Right ventricle myocardium superior (tissue), 1 donor: ENCODE data around the gene PMM2. TPM values are rescaled to one million over a fixed set of nuclear protein-coding genes. Genes with fewer than 3 reads are reported as not detected.
"Not testable (repeated sequence)": the region's sequence is repeated elsewhere in the genome, so short reads cannot be mapped to it uniquely, and the experiment has no call there.

ENCODE experiments used
- ATAC-seq: fragments of 200-7000 bp; cut with Tn5 transposase; one replicate; pipeline ENCODE4 v1.9.1; 2020; ENCODE audit warnings: mild to moderate bottlenecking; ENCODE audit not compliant: poor library complexity
- DNase-seq: peaks from one replicate; pipeline ENCODE4 v3.0.0-alpha.2; 2020
- intact Hi-C: fragments of 100-400 bp; cut with DNase I; formaldehyde crosslinking; loops from one replicate; pipeline ENCODE4 v1.11.2; 2022
- total RNA-seq: library from RNA; stranded (reverse); fragmentation: NEBNext Ultra II Directional; extraction: Animal tissue kit (Norgen Biotek cat#: 25700); gene quantifications from one replicate; pipeline ENCODE4 v1.2.1, GENCODE V29; 2021
- donor health status: DM: no; HTN: yes; CAD: no; lungs with severe emphysema.

The PMM2 gene
- total RNA-seq, 1 donor from 2014 or later, result 14.9 TPM

- DNase-seq (no peak), ATAC-seq (no peak)
- intact Hi-C loops, result no loop called here
These were observed 75.6 kb downstream of the PMM2 start for GRCh38 chr16:8872967-8873865.

GRCh38 chr16:8873866-8874195 lies 76.2 kb downstream of the PMM2 start:
- intact Hi-C loops, DNase-seq, ATAC-seq: not testable (repeated sequence)

GRCh38 chr16:8874388-8874787 lies 76.7 kb downstream of the PMM2 start:
- ATAC-seq (no peak), DNase-seq (no peak)
- intact Hi-C loops, result no loop called here

- DNase-seq, intact Hi-C loops, ATAC-seq: not testable (repeated sequence)
These were observed 77.7 kb downstream of the PMM2 start for GRCh38 chr16:8875317-8875716.

GRCh38 chr16:8877894-8878522 lies 80.4 kb downstream of the PMM2 start:
- no peak for ATAC-seq
- intact Hi-C loops, result no loop called here
- no peak for DNase-seq

- DNase-seq (peak; percentile 11), ATAC-seq (no peak)
- intact Hi-C loops, result no loop called here
These were observed 80.9 kb downstream of the PMM2 start for GRCh38 chr16:8878523-8878911.

- intact Hi-C loops, result loop anchor here (5.0 kb wide), 1 partner anchor 314 kb away; no protein-coding TSS in a partner anchor
- ATAC-seq (no peak), DNase-seq (peak; percentile 2)
These were observed 83.3 kb downstream of the PMM2 start for GRCh38 chr16:8880839-8881510.

- ATAC-seq (no peak), DNase-seq (no peak)
- intact Hi-C loops, result loop anchor here (5.0 kb wide), 1 partner anchor 315 kb away; no protein-coding TSS in a partner anchor
These were observed 84.5 kb downstream of the PMM2 start, which contains the start of gene LITAFD for GRCh38 chr16:8882041-8882617. Gene LITAFD, plus strand, starts transcription at chr16:8882351. Its CDS starts 2,005 bp downstream, at chr16:8884356.

GRCh38 chr16:8882725-8883377 lies 85.2 kb downstream of the PMM2 start:
- intact Hi-C loops, result loop anchor here (5.0 kb wide), 1 partner anchor 316 kb away; no protein-coding TSS in a partner anchor
- DNase-seq (no peak), ATAC-seq (no peak)

GRCh38 chr16:8885674-8886592 lies 88.3 kb downstream of the PMM2 start:
- DNase-seq (no peak), ATAC-seq (peak; percentile 16)
- intact Hi-C loops, result no loop called here

GRCh38 chr16:8886593-8887430 lies 89.2 kb downstream of the PMM2 start:
- intact Hi-C loops, result no loop called here
- no peak for ATAC-seq
- DNase-seq, result no peak

GRCh38 chr16:8887431-8887765 lies 89.8 kb downstream of the PMM2 start:
- DNase-seq (no peak), ATAC-seq (no peak)
- intact Hi-C loops, result no loop called here

- intact Hi-C loops, result no loop called here
- ATAC-seq, result peak; percentile 86
- peak; percentile 91 for DNase-seq
These were observed 90.4 kb downstream of the PMM2 start for GRCh38 chr16:8887952-8888560.

- DNase-seq, result no peak
- intact Hi-C loops, result no loop called here
These were observed 91.6 kb downstream of the PMM2 start for GRCh38 chr16:8888951-8889892.

GRCh38 chr16:8889893-8890548 lies 92.4 kb downstream of the PMM2 start:
- ATAC-seq (no peak), DNase-seq (no peak)
- intact Hi-C loops, result loop anchor here (10.0 kb wide), 1 partner anchor 125 kb away; no protein-coding TSS in a partner anchor

More at GRCh38 chr16:8888951-8889892, 91.6 kb downstream of the PMM2 start:
- ATAC-seq, result no peak
